Measurements from ENCODE around the gene PRIM1.

- TF ChIP-seq EZH2 (IDR thresholded peaks at IDR 0.05; ENCODE audit: low read depth, low read length, severe bottlenecking) = no peak
- no peak for TF ChIP-seq CHD7 (IDR thresholded peaks at IDR 0.05; ENCODE audit: insufficient replicate concordance, low read length)
- no peak for TF ChIP-seq CTCF (IDR thresholded peaks at IDR 0.05; ENCODE audit: control extremely low read depth in 1 of 3, insufficient read depth in 1 of 3, low read depth in 1 of 3, low read length in 3 of 3)
- no peak for TF ChIP-seq KDM5A (IDR thresholded peaks at IDR 0.05; ENCODE audit: low read length)
- no peak for TF ChIP-seq ATF3 (IDR thresholded peaks at IDR 0.05; ENCODE audit: insufficient read depth, low read depth, low read length)
- TF ChIP-seq CREB1 (IDR thresholded peaks at IDR 0.05) = no peak
- no peak for TF ChIP-seq EP300 (IDR thresholded peaks at IDR 0.05; ENCODE audit: borderline replicate concordance in 1 of 2, low read depth in 2 of 2, low read length in 2 of 2)
- no peak for TF ChIP-seq JUND (IDR thresholded peaks at IDR 0.05; ENCODE audit: low read length)
- TF ChIP-seq GABPA (IDR thresholded peaks at IDR 0.05; ENCODE audit: borderline replicate concordance, insufficient read depth, low read length) = no peak
Measured at GRCh38 chr12:56785141-56785865, 33.2 kb upstream of the PRIM1 start.
